GM10847 (cell line): ENCODE data around the gene PRPF4.

ENCODE experiments used
- POLR2A ChIP-seq: IDR thresholded peaks from 2 replicates; pipeline ENCODE4 v1.6.1; 2011; ENCODE audit not compliant: insufficient read length; ENCODE audit errors: extremely low read depth

The PRPF4 gene

DNA sequence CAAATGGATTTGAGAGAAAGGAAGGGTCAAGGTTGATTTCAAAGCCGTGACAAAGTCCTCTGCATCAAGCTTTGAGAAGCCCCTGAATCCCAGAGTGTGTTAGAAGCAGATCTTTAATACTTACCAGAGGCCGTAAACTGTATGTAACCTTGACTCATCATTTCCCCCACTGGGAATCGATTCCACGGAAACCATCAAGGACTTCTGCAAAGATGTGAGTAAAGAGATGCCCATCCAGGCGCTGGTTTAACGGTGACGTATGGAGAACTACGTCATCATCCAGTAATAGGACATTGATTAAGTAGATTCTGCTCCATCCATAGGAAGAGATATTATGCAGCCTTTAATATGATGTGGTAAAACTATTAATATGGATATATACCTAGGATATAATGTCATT, 26.1 kb downstream of the PRPF4 start:
- TF ChIP-seq POLR2A = no peak

DNA sequence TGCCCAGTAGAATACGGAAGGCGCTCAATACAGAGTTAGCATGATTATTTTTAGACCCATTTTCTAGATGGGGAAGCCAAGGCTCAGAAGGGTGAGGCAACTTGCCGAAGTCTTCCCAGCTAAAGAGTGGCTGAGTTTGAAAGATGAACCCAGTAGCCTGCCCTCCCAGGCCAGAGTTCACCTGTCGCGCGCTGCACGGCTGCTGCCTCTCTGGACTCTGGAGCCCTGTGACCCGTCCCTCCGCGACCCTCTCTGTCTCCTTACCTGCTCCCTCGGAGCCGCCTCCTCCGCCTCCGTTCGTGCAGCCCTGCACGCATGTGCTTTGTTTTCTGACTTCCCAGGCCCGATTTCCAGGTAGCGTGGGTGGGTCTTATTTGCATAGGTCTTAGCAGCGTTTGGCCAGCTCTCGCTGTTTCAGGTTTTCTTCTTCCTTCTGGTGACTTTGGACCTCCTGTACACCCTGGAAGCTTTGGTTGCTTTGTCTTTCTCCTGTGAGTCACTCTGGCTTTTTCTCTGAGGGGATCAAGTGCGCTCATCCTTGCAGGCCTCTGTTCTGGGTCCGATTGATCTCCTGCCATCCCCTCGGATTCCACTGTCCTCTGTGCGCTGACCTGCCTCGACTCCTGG, 27.4 kb downstream of the PRPF4 start, which contains the start of gene RNF183:
RNF183 (minus strand) TSS at position 585 of the 627 bp plus-strand sequence. CDS start 5,192 bp downstream, outside the sequence.
- TF ChIP-seq POLR2A = no peak

DNA sequence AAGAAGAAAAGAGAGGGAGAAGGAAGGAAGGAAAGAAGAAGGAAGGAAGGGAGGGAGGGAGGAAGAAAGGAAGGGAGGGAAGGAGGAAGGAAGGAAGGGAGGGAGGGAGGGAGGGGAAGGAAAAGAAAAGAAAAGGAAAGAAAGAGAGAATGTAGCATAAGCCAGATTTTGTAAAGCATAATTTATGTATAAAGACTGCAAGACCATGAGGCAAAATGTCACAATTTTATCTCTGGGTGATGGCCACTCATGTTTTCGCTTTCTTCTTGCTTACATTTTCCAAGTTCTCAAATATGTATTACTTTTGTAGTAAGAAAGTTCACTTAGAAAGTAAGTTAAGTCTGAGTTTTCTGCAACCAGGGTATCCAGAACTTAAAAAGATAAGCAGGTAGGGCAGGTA, 31.1 kb downstream of the PRPF4 start:
- TF ChIP-seq POLR2A = no peak

DNA sequence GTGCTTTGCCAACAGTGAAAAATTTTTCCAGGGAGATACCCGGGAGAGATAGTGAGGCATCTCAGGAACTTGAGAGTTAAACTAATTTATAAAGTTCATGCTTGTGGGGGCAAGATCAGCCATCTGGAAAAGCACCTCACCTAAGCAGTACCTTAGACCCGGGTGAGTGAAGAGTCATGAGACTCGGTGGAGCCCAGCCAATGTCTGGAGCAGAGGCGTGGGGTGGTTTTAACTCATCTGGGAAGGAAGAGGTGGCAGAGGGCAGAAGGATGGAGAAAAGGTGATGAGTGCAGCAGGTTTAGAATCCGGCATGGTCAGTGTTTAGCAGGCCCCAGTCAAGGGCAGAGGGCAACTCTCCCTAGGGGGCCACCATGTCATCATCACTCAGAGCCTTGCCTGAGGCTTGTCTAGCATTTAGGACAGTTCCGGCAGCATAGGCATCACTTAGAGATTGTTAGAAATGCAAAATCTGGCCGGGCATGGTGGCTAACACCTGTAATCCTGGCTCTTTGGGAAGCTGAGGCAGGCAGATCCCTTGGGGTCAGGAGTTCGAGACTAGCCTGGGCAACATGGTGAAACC, 32.0 kb downstream of the PRPF4 start:
- no peak for TF ChIP-seq POLR2A

DNA sequence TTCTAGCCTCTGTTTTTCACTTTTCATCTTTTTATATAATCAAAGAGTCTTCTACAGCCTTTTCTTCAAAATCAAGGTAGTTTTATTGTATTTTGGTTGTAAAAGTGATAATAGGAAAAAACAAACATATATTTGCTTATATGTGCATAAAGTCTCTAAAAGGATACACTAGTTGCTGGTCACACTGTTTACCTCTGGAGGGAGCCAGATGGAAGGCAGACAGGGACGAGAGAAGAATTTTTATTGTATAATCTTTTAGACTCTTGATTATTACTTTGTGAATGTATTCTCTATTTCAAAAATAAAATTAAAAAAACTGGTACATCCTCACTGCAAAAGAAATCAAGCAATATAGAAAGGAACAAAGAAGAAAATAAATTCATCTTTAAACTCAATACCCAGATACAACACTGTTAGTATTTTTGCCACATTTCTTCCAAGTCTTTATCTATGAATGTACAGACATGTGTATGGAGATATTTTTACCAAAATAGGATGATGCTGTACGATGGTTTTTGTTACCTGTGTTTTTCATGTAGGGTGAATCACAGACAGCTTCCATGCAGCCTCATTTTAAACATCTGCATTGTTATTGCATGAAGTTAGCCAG, 33.9 kb downstream of the PRPF4 start:
- TF ChIP-seq POLR2A = no peak

DNA sequence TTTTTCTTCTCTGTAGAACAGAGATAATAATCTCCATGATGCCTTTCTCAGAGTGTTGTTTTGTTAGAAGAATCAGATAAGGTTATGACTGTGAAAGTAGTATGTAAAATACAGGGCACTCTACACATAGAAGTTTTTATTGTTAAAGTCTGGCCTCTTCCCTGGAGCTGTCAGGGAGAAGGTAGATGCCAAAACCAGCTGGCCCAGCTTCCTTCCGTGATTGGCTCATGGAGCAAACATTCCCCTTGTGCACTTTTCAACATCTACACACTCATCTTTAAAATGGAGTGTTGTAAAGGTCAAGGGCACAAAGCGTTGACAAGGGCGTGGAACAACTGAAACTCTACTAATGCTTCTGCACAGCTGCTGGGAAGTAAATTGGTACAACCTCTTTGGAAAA, 35.1 kb downstream of the PRPF4 start:
- TF ChIP-seq POLR2A = no peak

DNA sequence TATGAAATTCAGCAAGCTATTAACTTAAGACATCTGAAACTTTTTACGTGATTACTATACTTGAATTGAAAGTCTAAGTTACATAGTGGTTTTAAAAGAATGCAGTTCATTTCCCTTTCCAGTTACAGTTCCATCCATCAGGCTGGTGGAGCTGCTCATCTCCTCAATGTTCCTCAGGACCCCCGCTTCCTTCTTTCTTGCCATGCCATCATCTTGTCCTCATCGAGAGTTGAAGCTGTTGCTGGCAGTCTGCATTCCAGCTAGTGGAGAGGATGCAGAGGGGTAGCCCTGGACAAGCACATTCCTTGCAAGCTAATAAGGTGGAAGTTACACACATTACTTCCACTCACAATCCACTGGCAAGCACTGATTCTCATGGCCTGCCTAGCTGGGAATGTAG, 36.5 kb downstream of the PRPF4 start:
- TF ChIP-seq POLR2A = no peak

DNA sequence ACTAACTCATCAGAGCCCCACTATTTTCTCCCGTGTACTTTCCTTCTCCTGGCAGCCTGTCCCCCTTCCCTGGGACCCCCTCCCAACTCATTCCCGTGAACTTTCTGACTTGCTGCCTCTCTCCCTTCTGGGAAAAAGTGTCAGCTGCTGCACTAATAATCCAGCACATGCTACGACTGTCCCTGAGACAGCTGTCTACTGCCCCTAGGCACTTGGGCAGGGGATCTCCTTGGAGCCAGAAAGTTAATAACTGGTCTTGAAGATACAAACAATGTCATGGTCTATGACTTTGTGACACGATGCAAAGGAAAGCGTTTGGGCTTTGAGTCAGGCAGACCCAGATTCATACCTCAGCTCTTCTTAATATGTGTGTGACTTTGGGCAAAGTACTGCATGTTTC, 37.8 kb downstream of the PRPF4 start:
- TF ChIP-seq POLR2A = no peak

DNA sequence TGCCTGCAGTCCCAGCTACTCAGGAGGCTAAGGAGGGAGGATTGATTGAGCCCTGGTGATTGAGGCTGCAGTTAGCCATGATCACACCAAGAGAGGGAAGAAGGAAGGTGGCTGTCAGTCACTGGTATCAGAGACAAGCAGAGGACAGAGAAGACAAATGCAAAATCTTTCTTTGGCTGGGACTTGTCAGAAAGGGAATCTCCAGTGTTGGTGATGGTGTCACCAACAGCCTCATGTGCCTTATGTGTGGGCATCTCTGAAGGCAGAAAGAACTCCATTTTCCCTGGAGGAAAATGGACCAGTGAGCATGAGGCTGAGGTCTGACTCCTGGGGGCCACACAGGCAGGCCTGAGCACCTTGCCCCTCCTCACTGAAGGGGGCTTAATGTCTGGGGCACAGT, 39.8 kb downstream of the PRPF4 start:
- TF ChIP-seq POLR2A = no peak

DNA sequence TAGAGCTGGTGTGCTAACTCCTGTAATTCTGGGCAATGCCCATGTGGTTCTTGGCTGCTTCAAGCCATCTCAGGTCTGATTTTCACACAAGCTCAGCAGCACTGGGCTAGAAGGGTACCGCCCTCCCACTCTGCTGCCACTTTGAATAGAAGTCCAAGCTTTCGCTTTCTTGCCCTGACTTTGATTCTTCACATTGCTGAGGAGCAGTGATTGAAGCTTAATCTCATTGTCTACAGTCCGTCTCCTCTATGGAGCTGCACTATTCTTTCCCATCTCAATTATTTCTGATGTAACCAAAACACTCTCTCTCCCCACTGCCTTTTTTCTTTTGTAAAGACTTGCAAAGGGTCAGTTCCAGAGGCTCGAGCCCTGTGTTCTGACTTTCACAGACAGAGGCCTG, 40.6 kb downstream of the PRPF4 start:
- no peak for TF ChIP-seq POLR2A

DNA sequence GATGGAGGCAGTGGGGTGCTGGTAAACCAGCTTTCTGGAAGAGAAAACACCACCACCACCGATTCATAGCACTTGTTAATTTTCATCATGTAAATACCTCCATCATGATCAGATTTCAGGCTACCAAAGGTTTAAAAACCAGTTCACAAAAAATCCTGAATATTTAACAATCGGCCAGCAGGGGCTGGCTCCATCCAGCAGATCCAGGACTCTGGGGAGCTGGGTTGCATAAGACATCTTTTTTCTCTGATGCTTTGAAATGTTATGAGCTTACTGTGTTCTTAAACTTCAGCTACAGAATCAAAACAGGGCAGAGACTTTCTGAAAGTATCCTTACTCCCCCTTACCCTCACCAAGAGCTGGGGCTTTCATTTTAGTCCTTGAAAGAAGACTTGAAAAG, 42.3 kb downstream of the PRPF4 start:
- no peak for TF ChIP-seq POLR2A

DNA sequence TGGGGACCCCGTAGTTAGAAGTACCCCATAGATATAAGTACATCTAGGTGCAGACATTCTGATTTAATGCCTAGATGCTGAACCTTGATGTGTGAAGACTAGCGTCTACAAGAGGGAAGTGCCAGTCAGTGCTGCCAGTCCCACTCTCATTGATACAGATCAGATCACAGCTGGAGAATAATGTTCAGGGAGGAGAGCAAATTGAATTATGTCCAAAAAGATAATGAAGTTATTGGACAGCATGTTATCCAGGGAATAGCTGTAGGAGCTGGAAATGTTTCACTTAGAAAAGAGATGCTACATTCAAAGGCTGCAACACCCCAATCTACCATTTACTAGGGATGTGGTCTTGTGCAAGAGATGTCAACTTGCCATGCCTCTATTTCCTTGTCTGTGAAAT, 43.6 kb downstream of the PRPF4 start:
- no peak for TF ChIP-seq POLR2A

DNA sequence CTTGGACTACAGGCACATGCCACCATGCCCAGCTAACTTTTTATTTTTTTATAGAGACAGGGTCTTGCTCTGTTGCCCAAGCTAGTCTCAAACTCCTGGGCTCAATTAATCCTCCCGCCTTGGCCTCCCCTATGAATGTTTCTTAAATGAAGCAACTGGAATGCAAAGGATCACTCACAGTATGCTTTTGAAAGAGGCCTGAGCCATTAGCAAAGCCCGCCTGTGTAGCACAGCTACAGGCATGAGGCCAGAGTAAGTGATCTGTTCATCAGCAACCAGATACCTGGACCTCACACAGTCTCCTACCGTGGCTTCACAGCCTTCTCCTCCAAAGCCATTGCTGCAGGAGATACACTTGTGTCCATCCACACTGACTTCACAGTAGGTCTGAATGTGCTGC, 44.6 kb downstream of the PRPF4 start:
- no peak for TF ChIP-seq POLR2A

DNA sequence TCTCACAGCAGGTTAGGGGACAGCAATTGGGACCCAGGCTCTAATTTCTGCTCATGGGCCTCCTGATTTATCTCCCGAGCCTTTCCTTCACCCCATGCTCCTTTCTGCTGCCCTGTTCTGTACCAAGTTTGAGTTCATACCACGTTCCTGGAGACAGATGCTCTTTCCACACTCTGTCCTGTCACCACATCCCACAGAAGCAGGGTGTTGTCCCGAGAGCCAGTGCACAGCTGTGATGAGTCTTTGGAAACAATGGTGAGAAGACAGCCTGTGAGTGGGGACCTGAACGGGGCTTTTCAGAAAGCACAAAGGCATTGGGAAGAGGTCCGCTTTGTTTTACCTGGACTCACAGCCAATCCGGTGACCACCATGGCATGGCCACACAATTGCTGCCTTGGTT, 47.2 kb downstream of the PRPF4 start:
- no peak for TF ChIP-seq POLR2A

DNA sequence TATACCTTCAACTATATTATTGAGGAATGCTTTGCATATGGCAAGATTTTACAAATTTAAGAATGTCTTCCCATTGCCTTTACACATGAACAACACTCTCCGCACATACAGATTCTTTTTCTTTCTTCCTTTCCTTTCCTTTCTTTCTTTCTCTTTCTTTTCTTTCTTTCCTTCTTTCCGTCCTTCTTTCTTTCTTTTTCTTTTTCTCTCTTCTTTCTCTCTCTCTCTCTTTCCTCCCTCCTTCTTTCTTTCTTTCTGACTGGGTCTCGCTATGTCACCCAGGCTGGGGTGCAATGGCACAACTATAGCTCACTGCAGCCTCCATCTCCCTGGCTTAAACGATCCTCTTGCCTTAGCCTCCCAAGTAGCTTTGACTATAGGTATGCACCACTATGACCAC, 50.8 kb downstream of the PRPF4 start:
- TF ChIP-seq POLR2A = no peak

DNA sequence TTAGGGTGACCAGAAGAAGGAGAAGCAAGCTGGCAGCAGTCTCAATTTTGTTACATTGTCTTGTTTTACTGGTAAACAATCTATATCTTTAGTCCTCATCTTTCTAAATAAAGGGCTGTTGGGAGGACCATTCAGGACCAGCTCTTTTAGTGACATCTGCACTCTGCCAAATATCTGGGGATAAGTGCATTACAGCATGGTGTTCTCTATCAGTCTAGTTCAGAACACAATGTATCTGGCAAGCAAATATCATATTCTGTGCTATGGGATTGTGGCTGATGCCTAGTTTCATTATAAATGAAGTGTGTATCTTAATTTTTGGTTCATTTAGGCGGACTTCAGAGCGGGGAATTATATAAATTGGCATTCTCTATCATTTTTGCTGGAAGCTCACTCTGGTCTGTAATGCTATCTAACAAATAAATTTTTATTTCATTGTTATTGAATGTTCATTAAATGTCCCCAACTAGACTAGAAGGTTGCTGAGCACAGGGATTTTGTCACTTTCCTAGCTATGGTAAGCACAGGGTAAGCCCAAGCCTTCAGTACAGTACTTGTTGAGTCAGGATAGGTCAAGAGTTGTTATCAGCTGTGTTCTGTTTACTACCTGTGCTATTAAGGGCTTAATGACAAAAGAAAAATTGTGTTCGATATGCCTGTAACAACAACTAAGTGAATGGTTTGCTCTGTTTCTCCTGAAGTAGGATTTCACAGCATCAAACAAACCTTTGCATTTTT, 52.8 kb downstream of the PRPF4 start:
- TF ChIP-seq POLR2A = no peak
